Measurements from ENCODE around the gene ARVCF.
A peak's percentile ranks its signal among the peaks of the same experiment; 100 is the strongest.

Gene ARVCF

DNA sequence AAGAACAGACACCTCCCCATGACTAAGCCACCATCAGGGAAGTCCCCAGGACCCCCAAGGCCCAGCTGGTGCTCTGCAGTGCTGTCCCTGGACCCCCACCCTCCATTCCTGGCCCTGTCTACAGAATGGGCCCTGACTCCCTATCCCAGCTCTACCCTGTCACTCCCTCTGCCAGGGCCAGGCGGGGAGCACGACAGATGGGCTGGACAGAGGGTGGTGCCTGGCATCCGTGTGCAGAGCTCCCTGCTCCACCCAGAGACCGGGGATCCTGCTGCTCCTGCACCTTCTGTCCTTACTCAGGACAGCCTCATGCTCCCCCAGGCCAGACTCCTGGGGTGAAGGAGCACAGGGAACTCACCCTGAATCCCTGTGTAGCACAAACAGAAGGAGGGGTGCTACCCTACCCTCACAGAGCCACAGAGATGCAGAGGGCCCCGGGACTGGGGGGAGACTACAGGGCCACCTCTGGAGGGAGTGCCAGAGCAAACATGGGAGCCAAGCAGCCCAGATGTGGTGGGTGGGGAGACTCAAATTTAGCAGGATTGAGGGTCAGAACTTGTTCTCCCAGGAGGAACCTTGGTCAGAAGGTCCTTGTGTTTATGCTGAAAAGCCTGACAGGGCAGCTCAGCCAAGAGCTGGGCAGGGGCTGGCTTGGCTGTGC is 2.0 kb downstream of the ARVCF start:
- no peak for DNase-seq

DNA sequence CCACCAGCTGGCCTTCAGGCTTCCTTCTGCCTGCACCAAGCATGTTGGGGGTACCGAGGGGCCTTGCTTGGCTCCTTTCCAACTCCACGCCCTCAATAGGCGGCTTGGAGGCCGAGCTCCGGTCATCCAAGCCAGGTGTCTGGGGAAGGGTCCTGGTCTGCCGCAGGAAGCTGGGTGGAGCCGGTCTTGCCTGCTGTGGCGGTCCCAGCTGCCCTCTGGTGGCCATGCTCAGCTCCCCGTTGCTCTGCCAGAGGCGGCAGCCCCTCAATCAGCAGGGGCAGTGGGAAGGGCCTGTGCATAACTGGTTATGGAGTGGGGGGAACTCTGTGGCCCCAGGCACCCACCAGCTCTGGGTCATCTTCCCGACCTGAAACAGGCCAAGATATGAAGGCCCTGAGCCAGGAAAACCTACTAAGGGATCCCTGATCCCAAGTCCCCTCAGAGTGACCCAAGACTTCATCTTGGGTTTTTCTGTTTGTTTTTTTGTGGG is 3.2 kb downstream of the ARVCF start:
- peak; percentile 19 to 36 for DNase-seq

DNA sequence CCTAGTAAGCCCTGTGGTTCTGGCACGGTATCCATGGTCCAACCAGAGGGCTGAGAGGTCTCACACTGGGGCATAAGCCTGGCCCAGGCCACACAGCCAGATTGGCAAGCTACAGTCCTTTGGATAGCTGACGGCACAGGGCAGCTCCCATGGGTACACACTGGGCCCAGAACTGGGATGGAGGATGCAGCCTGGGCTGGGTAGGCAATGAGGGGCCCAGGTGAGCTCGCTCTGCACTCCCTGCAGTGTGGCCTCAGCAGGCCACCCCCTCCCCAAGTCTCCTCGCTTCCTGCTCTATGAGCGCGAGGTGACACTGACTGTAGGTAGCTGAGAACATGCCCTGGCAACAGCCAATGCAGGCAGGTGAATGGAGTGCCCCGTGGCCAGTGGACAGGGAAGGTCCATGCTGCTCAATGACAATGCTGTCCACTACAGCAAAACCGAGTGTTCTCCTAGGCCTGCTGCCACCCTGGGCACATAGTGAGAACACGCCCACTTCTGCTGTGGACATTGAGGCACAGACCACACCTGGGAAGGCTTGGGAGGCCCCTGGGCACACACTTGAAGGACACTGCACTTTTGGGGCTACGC is 3.8 kb downstream of the ARVCF start:
- DNase-seq: no peak

DNA sequence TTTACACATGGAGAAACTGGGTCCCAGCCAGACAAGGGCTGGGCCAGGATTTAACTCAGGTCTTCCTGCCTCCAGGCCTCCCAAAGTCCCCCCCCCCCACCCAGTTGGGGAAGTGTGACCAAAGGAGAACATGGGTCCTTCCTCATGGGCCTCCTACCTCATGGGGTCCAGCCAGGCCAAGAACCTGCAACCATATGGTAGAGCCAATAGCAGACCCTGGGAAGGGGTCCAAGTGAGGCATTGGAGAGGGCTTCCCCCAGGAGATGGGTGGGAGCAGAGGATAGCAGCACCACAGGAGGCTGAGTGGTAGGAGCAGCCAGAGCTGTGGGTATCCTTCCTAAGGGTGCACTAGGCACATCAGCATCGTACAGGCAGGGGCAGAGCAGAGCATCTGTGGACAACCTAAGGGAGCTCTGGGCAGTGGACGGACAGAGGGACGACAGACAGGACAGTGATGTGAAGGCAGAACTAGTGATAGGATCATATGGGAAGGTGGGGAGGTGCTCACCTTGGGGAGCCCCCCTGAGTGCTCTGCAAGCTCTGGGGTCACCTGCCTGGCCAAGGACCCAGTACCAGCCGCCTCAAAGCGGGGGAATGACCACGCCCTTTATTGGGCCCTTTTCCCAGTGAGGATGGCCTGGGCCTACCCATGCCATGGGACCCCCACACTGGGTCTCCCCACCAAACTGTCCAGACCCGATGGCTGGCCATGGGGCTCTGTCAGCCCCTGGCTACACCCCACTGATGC is 4.5 kb downstream of the ARVCF start:
- DNase-seq: no peak

DNA sequence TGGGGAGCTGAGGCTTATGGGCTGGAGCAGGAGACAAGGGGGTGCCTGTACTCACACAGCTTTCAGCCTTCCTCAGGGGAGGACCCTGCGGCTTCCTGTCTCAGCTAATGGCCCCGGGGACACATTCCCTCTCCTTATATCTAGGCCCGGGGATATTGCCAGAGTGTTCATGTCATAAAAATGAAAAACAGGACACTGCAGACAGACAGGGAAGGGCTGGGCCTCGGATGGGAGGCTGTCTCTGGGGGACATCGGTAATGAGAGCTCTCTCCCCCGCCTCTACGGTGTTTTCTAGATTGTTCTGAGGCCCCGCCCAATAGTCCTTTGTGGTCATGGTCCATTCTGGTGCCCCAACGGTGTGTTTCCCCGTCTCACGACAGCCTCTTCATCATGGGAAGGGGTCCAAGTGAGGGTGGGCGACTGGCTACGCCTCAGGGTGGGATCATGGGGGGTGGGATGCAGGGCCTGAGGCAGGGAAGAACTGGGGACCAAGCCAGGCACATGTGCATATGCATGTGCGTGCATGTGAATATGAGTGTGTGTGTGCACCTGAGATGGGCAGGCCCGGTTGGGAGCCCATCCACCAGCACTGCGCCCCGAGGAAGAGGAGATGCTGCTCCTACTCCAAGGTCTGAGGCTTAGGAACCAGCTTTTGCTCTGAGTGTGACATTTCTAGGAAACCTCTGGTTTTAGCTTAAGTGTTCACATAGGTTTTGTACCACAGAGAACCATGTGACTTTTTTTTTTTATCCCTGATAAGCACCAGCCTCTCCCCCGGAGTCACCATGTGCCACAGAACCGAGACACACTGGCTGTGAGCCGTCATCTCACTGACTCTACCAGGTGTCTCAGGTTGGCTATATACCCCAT is 5.3 kb downstream of the ARVCF start:
- DNase-seq: no peak

DNA sequence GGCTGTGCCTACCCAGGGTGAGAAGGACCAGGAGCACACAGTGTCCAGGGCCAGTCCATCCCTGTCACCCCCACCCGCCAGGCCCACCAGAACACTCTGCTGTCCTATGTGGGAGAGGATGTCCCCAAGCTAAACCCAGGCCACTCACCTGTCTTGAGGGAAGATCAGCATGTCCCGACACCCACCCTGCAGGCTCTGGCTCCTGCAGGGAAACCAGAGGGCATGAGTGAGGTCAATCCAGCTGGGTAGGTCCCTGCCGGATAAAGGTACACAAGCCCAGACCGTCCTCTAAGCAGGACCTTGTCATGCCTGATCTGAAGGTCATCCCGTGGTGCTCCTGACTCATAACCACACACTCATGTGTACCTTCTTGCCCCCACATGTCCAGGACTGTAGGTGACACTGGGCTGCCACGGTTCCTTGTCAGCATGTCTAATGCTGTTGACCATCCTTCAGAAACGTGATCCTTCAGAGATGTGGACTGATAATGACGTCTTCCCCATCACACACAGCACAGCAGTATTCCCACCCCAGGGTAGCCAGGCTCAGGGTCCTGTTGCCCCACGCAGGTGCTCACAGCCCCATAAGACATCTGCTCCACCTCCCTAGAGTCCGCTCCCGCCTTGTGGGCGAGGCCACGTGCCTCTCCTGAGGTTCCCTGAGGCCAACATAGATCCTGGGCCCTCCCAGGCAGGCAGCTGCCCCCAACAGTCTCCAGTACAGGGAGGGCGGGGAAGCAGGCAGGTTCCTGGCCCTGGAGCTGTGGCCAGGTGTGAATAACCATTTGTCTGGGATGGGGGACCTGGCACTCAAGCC is 6.1 kb downstream of the ARVCF start:
- DNase-seq: no peak

DNA sequence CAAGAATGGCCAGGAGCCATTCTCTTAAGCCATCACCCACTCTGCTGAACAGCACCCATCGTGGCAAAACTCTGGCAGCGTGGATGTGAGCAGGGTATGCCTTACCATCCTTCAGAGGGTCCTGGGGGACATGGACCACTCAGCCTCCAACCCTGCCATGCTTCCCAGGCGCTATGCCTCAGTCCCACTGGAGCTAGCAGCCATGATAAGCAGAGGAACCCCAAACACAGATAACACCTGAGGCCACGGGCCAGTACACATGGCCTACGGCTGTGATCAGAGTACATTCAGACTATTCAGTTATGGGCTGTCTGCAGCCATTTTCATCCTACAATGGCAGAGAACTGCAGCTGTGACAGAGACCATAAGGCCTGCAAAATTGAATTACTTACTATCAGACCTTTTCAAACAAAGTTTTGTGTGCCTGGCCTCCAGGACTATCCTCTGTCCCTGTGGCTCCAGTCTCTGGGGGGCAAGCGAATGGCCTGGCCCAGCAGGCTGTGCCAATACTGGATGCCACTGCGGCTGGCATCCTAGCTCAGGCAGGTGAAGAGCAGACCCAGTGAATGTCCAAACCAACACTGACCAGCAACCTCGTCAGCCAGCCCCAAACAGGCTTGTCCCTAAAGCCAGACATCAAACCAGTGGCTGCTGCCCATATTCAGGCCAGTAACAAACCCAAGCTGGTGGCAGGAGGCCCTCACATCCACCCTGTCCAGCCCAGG is 6.9 kb downstream of the ARVCF start:
- DNase-seq: no peak

DNA sequence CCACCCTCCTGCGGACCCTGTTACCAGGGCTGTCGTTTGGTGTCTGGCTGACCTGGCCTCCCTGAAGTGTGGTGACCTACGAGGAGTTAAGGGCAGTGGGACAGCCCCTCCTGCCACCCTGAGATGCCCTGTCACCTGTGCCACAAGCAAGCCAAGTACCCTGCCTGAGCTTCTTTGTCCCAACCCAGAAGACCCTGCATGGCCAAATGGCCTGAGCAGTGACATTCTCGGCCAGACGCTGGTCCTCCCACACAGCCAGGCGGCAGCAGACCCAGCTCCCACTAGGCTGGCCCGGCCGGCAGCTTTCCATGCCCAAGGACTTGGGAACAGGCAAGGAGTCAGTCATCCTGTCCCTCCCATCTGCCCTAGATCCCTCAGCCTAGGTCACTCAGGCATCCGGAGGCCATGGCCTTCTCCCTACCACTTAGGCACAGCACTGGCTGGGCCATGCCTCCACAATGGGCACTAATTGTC is 7.6 kb downstream of the ARVCF start:
- no peak for DNase-seq

DNA sequence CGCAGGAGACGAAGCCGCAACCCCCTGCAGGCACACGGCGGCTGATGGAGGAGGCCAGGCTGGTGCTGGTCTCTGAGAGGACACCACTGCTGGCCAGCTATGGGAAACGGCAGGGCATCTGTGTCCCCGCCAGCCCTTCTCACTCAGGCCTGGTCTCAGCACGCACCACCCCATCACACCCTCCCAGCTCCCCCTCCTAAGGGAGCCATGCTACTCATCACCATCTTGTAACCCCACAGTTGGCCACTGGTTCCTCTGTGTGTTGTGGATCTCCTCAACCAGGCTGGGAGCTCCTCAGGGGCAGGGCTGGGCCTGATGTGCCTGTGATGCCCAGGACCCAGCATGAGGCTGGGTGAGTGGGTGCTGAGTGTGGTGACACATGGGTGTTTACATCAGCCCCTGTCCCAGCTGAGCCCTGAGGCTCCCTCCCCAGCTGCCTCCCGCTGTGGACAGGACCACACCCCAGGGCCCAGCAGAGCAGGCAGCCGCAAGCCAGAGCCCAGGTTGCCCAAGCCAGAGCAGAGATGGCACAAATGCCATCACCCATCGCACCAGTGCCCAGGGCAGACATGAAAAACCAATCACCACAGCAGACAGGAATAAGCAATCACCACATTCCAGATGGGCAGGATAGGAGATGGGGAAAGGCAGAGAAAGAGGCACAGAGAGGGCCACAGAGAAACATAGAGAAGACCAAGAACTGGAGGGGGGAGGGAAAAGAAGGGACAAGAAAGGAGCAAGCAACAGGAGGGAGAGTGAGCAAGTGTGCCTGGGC is 8.2 kb downstream of the ARVCF start:
- no peak for DNase-seq

DNA sequence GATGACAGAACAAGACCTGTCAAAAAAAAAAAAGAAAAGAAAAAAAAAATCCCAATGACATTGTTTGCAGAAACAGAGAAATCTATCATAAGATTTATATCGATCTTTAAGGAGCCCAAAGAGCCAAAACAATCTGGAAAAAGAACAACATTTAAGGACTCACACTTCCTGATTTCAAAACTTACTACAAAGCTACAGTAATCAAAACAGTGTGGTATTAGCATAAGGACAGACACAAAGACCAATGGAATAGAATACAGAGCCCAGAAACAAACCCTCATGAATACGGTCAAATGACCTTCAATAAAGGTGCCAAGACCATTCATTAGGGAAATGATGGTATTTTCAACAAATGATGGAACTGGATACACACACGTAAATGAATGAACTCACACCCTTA is 12.2 kb downstream of the ARVCF start:
- no peak for DNase-seq

DNA sequence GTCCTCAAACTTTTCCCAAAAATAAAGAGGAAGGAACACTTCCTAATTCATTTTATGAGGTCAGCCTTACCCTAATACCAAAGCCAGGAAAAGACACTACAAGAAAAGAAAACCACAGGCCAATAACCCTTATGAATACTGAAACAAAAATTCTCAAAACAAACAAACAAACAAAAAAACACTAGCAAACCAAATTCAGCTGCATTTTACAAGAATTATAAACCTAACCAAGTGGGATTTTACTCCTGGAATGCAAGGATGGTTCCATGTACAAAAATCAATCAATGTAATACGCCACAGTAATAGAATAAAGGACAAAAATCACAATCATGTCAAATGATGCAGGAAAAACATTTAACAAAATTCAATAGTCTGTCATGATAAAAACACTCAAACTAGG is 13.3 kb downstream of the ARVCF start:
- DNase-seq: no peak

DNA sequence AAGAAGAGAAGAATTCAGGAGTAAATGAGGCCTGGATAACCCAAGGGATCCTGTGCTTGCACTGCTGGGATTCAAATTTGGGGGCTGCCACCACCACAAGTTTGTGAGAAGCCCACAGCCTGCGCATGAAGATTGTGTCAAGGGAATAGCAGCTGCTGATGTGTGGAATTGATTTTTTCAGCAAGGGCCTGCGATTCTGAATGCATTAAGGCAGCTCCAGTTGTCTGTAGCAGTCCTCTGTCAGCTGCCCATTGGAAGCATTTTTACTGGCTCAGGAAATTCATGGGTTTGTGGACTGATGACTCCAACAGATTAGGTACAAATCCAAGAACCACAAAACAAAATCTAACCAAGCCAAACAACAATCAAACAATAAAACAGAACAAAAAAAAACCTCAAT is 14.0 kb downstream of the ARVCF start:
- DNase-seq: no peak

DNA sequence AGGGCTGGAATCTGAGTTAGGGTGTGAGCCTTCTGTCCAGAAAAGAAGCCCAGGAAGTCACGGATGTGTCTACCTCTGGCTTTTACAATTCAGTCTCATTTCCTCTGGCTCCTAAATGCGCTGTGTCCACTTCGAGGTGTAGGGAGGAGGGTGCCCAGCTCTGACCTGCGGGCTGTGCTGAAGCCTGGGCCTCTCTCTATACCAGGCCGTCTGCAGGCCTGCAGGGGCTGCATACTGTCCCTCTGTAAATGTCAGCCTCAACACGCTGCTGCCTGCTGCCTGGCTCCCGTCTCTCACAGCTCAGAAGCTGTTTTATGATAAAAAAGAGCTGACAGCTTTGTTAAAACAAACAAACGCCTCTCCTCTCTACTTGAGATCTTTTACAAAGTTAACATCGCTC is 14.5 kb downstream of the ARVCF start:
- no peak for DNase-seq

DNA sequence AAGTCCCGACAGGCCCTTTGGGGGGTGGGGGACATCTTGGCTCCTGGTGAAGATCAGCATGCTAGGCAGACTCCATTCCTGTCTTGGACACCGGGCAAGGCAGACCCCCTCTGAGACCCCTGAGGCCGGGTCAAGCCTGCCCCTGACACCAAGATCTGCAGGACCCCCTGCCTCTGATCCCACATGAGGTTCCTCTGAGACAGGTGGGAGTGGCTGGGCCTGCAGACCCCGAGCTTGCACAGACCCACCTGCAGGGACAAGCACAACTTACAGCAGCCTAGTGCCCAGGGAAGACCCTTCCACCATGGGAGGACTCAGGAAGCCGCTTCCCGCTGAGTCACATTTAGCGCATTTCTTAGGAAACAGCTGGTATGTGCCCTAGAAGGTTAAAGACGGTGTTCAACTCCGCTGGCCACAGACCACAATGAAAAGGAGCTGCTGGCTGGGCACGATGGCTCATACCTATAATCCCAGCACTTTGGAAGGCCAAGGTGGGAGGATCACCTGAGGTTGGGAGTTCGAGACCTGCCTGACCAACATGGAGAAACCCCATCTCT is 15.5 kb downstream of the ARVCF start:
- DNase-seq: no peak

DNA sequence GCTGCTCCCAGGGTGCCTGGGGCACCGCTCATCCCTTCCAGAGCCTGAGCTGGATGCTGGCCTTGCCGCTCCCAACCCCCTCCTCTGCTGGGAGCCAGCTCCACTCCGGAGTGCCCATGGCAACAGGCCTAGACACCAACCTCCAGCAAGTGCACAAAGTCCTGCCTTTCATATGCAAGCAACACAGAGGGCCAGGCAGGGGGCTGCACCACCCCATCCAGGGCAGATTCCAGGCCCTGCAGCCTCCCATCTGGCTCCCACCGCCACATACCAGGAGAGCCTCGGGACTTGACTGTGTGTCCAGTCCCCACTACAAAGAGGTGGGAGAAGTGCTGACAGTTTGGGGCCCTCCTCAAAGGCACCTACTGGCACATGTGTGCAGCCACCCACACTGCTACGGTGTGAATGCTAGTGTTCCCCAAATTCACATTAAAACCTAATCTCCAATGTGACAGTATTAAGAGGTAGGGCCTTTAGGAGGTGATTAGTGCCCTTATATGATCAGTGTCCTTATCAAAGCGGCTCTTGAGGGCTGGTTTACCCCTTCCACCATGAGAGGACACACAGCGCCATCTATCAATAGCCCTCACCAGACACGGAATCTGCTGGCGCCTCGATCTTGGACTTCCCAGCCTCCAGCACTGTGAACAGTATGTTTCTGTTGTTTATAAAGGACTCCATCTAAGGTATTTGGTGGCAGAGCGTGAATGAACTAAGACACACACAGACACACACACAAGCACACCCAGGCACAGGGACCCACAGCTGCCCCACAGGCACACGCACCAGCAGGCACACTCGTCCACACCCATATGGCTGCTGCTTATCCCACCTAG is 16.2 kb downstream of the ARVCF start:
- no peak for DNase-seq

DNA sequence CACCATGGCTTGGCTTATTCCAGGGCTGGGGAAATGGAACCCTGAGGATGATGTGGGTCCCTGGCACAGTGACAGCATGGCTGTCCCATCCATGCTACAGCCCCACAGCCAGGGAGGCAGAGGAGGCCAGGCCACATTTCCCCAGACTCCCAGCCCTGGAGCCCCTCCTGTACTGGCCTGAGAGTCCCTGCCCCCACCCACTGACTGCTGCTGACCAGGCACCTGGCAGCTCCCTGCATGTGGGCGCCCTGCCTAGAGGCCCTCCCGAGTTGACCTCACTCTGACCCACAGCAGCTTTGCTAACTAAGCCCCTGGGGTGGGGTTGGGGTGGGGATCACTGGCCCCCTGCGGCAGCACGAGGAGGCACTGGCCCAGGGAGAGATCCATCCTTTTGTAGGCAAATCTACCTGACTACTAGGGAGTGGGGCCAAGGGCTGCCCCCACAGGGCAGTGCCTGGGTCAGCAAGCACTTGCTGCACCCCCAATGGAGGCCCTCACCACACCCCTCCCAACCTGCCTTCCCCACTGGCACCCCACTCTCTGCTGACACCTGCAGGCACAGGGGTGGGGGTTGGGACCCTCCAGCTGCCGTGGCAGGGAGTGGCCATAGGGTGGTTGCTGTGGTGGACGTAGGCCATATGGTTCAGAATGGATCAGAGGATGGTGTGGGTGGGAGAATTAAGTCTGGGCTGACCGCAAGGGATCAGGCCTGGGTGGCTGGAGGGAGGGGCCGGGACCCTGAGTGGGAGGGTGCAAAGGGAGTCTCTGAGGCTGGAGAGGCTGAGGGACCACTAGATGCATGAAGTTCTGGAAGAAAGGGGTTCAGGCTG is 17.4 kb downstream of the ARVCF start:
- DNase-seq: no peak

DNA sequence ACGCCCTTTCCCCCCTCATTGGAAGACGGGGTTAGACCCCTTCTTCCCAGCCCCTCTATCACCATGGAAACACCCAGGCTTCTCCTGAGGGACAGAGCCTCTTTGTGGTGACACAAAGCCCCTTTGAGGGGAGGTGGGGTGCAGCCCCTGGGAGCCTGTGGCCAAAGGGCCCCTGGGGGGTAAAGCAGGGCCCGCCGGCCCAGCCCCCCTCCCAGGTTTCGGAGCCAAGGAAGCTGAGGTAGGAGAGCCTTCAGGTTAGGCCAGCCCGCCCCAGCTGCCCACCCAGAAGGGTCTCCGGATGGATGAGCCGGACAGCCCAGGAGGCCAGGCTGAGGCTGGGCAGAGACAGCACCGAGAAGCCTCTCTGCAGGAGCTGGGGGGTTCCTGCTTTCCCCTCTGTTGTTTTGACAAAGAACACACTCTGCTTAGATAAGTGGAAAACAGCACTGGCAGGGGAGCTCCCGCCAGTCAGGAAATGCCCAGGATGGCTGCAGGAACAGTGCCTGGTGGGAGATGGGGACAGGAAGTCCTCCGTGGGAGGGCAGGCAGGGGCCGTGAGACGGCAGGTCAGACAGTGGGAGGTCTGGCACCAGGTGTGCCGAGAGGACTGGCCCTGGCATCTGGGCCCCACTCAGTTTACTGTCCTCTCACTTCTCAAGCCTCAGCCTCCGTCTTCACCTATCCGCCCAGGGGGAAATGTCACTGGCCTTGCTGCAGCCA is 18.2 kb downstream of the ARVCF start:
- no peak for DNase-seq
